GM12873 (cell line): ENCODE data around the gene NEURL1B.

Experiments used
- CTCF ChIP-seq: IDR thresholded peaks from 2 replicates; pipeline ENCODE4 v1.5.1; 2012; ENCODE audit warnings: low read depth, mild to moderate bottlenecking, moderate library complexity, low read length, control low read depth; ENCODE audit not compliant: insufficient read depth; ENCODE audit errors: missing control alignments

Gene NEURL1B

DNA sequence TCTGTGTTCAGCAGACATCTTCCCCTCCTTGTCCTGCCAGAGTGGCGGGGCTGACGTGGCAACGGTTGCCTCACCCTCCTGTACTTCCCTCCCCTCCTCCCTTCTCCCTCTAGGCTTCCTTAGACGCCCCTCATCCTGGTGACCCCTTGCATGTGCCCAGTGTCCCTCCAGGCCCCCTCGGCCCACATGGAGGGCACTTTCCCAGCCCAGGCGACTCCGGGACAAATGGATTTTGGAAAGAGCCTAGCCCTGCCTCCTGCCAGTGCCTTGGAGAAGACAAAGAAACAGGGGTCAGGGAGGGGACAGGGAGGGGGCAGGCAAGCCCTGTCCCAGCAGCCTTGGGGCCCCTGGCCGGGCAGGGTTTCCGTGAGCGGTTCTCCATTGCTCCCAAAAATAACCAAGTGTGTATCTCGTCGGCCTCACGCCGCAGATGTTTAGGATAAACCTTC lies 38.3 kb upstream of the NEURL1B start:
- no peak for TF ChIP-seq CTCF

- no peak for TF ChIP-seq CTCF
Measured at GRCh38 chr5:172603251-172603806, 37.7 kb upstream of the NEURL1B start.

GRCh38 chr5:172605466-172605865 lies 35.6 kb upstream of the NEURL1B start:
- TF ChIP-seq CTCF: no peak

- TF ChIP-seq CTCF: no peak
Measured at GRCh38 chr5:172606156-172606785, 34.8 kb upstream of the NEURL1B start.

GRCh38 chr5:172607213-172607793 lies 33.8 kb upstream of the NEURL1B start:
- TF ChIP-seq CTCF: no peak

DNA sequence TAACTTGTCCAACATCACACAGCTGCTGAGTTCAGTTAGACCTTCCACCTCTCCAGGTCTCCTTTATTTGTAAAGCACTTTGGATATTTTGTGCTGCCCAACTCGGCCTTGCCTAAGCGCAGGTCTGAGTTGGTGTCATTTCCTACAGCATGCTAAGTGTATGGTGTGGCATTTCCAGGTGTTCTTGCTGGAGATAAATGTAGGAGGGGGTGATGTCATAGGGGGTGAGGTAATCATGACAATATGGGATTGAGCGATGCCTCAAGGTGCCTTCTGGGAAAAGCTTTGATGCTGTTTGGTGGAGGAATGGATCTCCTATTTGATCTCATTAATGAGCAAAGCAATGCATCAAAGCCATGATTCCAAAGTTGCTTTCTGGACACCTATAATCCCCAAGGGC lies 32.3 kb upstream of the NEURL1B start:
- no peak for TF ChIP-seq CTCF

DNA sequence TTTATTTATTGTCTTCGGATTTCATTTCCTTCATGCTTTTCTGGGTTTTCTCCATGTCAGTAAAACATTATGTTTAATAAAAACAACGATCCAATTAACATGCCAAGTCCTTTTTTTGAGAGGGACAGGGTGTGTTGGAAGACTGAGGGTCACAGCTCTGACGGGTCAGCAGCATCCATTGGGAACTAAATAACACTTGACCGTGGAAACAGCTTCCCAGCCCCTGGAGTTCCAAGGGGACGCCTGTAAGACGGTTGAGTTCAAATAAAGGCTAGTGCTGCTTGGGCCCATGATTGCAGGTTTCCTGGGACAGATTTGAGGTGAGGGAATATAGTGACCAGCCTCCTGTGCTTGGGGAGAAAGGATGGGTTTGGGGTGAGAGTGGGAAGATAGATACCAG lies 30.4 kb upstream of the NEURL1B start:
- no peak for TF ChIP-seq CTCF
